H1 (cell line): ENCODE measurements around the gene CD58. TPM values are rescaled to one million over a fixed set of nuclear protein-coding genes. Genes with fewer than 3 reads are reported as not detected.

Experiments
- BACH1 ChIP-seq: IDR thresholded peaks from 2 replicates; pipeline ENCODE4 v1.6.1; 2012; ENCODE audit warnings: low read length, improper control_type of control experiment
- FOSL1 ChIP-seq: IDR thresholded peaks from 2 replicates; pipeline ENCODE4 v1.6.1; 2011; ENCODE audit warnings: mild to moderate bottlenecking, low read depth, low read length, moderate library complexity; ENCODE audit not compliant: insufficient read depth
- HDAC2 ChIP-seq, 2 experiments: fragments of 300-600 bp in 1 of 2; sonication (generic) in 1 of 2; IDR thresholded peaks; 2 replicates each; pipeline ENCODE4 v1.6.1; 2011 to 2012; ENCODE audit warnings: low read depth in 2 of 2, low read length in 2 of 2, mild to moderate bottlenecking in 2 of 2, moderate library complexity in 2 of 2, borderline replicate concordance in 1 of 2, inconsistent platforms in 1 of 2
- KDM1A ChIP-seq: fragments of 200-600, 300-600 bp; sonication (generic); IDR thresholded peaks from 2 replicates; pipeline ENCODE4 v1.7.1; 2016; ENCODE audit warnings: mild to moderate bottlenecking, low read length, borderline replicate concordance
- KDM4A ChIP-seq: IDR thresholded peaks from one replicate; pipeline ENCODE4 v1.7.1; 2012; ENCODE audit warnings: low read depth, mild to moderate bottlenecking, moderate library complexity, low read length, inconsistent platforms; ENCODE audit not compliant: severe bottlenecking
- MAFK ChIP-seq: IDR thresholded peaks from 2 replicates; pipeline ENCODE4 v1.6.1; 2012; ENCODE audit warnings: low read depth, mild to moderate bottlenecking, improper control_type of control experiment, low read length
- RBBP5 ChIP-seq: IDR thresholded peaks from 2 replicates; pipeline ENCODE4 v1.7.1; 2012; ENCODE audit warnings: low read depth, mild to moderate bottlenecking, inconsistent platforms, low read length, moderate library complexity, borderline replicate concordance
- SP4 ChIP-seq: IDR thresholded peaks from 2 replicates; pipeline ENCODE4 v1.6.1; 2012; ENCODE audit warnings: low read length, inconsistent platforms
- SUZ12 ChIP-seq: fragments of 200-600 bp; sonication (generic); IDR thresholded peaks from 2 replicates; pipeline ENCODE4 v1.6.1; 2012; ENCODE audit warnings: mild to moderate bottlenecking, inconsistent platforms, low read length, moderate library complexity, mixed read lengths
- TBP ChIP-seq: IDR thresholded peaks from 2 replicates; pipeline ENCODE4 v1.6.1; 2011; ENCODE audit warnings: low read depth, low read length, improper control_type of control experiment
- TCF12 ChIP-seq: IDR thresholded peaks from 2 replicates; pipeline ENCODE4 v1.6.1; 2011; ENCODE audit warnings: low read depth, mild to moderate bottlenecking, low read length
- polyA plus RNA-seq, 7 experiments: library from polyadenylated mRNA; depleted of rRNA in 3 of 7; stranded (reverse) in 5 of 7; unstranded in 2 of 7; fragments of >200 nt in 5 of 7; fragments of 200-250 nt in 2 of 7; gene quantifications; 1 replicate in 5 of 7; 2 replicates in 1 of 7; 4 replicates in 1 of 7; pipeline versions ENCODE4 v1.2.1 to v1.2.3, GENCODE V29; 2011 to 2013; ENCODE audit warnings: missing spikeins in 2 of 7, mixed read lengths in 2 of 7
- total RNA-seq: library from RNA; stranded (reverse); fragmentation: NEBNext Ultra II Directional; extraction: Animal tissue kit (Norgen Biotek cat#: 25700); gene quantifications from 2 replicates; pipeline ENCODE4 v1.2.1, GENCODE V29; 2021

Gene CD58
- total and polyA plus RNA-seq, 2 of the 8 experiments (the other 6 are each of a cell fraction or from before 2014, with no cell fraction given): 5.3 to 5.5 TPM

DNA sequence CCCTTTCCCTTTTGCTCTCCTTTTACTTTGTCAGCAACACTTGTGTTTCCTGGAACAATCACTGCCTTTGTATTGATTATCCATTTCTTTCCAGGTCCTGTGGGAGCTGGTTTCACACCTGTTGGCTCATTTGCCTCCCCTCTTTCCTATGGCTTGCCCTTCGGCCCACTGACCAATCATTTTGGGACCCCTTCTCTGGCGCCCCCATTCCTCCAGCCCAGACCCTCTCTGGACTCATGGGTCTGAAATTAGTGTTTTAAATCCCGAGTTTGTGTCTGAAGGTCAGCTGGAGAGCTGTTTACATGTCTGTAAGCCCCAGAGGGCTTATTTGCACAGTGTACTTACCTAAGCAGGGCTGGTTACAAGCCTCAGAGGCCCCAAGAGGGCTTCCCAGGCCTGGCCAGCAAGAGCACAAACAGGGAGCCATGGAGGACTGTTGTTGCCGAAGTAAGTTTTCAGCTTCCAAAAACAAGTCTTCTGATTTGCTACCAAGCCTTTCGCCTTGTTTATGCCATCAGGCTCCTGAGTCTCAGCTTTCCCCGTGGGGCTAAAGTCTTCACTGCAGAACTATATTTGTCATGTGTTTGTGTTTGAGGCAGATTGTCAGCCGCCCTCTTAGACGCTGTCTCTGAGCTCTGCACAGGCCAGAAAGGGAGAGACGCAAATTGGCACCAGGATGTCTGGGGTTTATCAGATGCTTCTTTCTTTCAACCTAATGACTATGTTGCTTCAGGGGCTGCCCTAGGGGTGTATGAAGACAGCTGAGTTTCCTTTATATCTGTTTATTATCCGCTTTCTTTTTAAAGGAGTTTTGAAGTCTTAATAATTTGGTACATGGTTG is 104.8 kb downstream of the CD58 start (continued):
- TF ChIP-seq FOSL1 (no peak), TCF12 (no peak), TBP (no peak), SUZ12 (no peak), MAFK (no peak), KDM1A (no peak), BACH1 (no peak), SP4 (no peak), HDAC2 (IDR thresholded peaks at IDR 0.05; ENCODE audit: borderline replicate concordance in 1 of 2, low read depth in 2 of 2, low read length in 2 of 2) (no peak), RBBP5 (no peak), KDM4A (no peak)
- TF ChIP-seq, all 59 proteins: peak for 0
